Measurements from ENCODE around the gene TTC21A. TPM values are rescaled to one million over a fixed set of nuclear protein-coding genes. Genes with fewer than 3 reads are reported as not detected.

TTC21A gene
- total RNA-seq, 1 experiment from 2014 or later: 1.7 TPM

- Histone ChIP-seq H2BK5ac (ENCODE audit: insufficient read length, low read length) (no peak overlapping the region), H4K91ac (ENCODE audit: insufficient read length, low read depth, low read length) (no peak overlapping the region), H3T11ph (ENCODE audit: low read length) (no peak overlapping the region), H2BK15ac (ENCODE audit: low read depth, low read length) (no peak overlapping the region), H2AK5ac (ENCODE audit: insufficient read length, low read length) (no peak overlapping the region), H3K27ac (ENCODE audit: insufficient read length, low read depth, low read length) (no peak overlapping the region), H3K79me1 (ENCODE audit: insufficient read depth, low read depth, low read length, poor library complexity, severe bottlenecking) (no peaks in the 10 kb centered on the region), H4K5ac (ENCODE audit: insufficient read length, low read depth, low read length) (no peak overlapping the region), H3K4ac (ENCODE audit: low read depth, low read length) (no peak overlapping the region), H3K9ac (ENCODE audit: extremely low read depth, insufficient read length, low read length) (no peak overlapping the region), H2AFZ (ENCODE audit: low read length) (no peak overlapping the region), H3K9me3 (ENCODE audit: control insufficient read depth, low read depth, low read length) (no peaks in the 10 kb centered on the region), H2BK120ac (ENCODE audit: low read depth, low read length, poor library complexity, severe bottlenecking) (no peak overlapping the region), H3K4me1 (ENCODE audit: insufficient read depth, low read length) (no peaks in the 10 kb centered on the region), H3K79me2 (ENCODE audit: insufficient read depth, low read length) (no peaks in the 10 kb centered on the region; the same call in 1 of the 2 replicates), H3K23ac (ENCODE audit: insufficient read length, low read depth, low read length) (no peak overlapping the region), H4K20me1 (ENCODE audit: control insufficient read depth, insufficient read depth, insufficient read length) (no peaks in the 10 kb centered on the region), H3K27me3 (ENCODE audit: insufficient read depth, low read length) (0 out of 2 replicates have a peak, but pooled peaks cover 4% of the 10 kb centered on the region), H2BK12ac (ENCODE audit: insufficient read length, low read depth, low read length) (no peak overlapping the region), H3K56ac (ENCODE audit: insufficient read length, low read depth, low read length) (no peak overlapping the region), H4K8ac (replicated peaks; ENCODE audit: insufficient read length, low read depth, low read length) (no peak overlapping the region), H3K18ac (ENCODE audit: insufficient read length, low read depth, low read length) (no peak overlapping the region), H3K23me2 (ENCODE audit: insufficient read length, low read depth, low read length, poor library complexity, severe bottlenecking) (peaks cover 15% of the 10 kb centered on the region), H3K4me2 (ENCODE audit: insufficient read depth, insufficient read length, low read length) (no peak overlapping the region), H3K14ac (ENCODE audit: insufficient read depth, low read length) (no peak overlapping the region), H2BK20ac (ENCODE audit: low read depth, low read length, poor library complexity, severe bottlenecking) (no peak overlapping the region)
- Mint-ChIP-seq H3K4me3 (peak overlapping the region; percentile 94 to 95; a peak in 3 of 5 replicates), H3K9me3 (no peaks in the 10 kb centered on the region), H3K27ac (no peak overlapping the region), H3K27me3 (ENCODE audit: low read depth) (peaks cover 24% of the 10 kb centered on the region), H3K4me1 (peaks cover 20 to 21% of the 10 kb centered on the region in 2 experiments), H3K36me3 (ENCODE audit: insufficient read depth in 1 of 3, low read depth in 3 of 3) (peaks cover 0 to 4% (median 0%) of the 10 kb centered on the region in 3 experiments; a peak in 3 of 7 replicates)
- no peak for DNase-seq
- WGBS (ENCODE audit: extremely low coverage, insufficient read length, low lambda C conversion rate): no CpG with 5 or more reads among the region's 3 CpGs
- TF ChIP-seq, protein P1, sequence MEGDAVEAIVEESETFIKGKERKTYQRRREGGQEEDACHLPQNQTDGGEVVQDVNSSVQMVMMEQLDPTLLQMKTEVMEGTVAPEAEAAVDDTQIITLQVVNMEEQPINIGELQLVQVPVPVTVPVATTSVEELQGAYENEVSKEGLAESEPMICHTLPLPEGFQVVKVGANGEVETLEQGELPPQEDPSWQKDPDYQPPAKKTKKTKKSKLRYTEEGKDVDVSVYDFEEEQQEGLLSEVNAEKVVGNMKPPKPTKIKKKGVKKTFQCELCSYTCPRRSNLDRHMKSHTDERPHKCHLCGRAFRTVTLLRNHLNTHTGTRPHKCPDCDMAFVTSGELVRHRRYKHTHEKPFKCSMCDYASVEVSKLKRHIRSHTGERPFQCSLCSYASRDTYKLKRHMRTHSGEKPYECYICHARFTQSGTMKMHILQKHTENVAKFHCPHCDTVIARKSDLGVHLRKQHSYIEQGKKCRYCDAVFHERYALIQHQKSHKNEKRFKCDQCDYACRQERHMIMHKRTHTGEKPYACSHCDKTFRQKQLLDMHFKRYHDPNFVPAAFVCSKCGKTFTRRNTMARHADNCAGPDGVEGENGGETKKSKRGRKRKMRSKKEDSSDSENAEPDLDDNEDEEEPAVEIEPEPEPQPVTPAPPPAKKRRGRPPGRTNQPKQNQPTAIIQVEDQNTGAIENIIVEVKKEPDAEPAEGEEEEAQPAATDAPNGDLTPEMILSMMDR (conservative IDR thresholded peaks at IDR 0.05): no peak
Measured at GRCh38 chr3:39105687-39106063, 1.8 kb upstream of the TTC21A start.
